Measurements from ENCODE around the gene YBEY. TPM values are rescaled to one million over a fixed set of nuclear protein-coding genes. Genes with fewer than 3 reads are reported as not detected.

Gene YBEY
- total and polyA plus RNA-seq, 2 donors (not counting 3 experiments of a cell fraction or from before 2014, with no cell fraction given): 6.1 to 15.3 TPM

GRCh38 chr21:46256501-46256994 is 29.6 kb upstream of the YBEY start:
- no TSS peak for BruUV-seq (replicated peaks)

More at GRCh38 chr21:46256501-46256994, 29.6 kb upstream of the YBEY start:
- ChIA-PET CTCF (interaction anchor here (1.5 kb wide), 1 partner anchor 29 kb away, joined by 3 read pairs; the partner anchor contains the start of genes MCM3AP and YBEY), POLR2A (no interaction called here)
- TF ChIP-seq MYC (IDR thresholded peaks at IDR 0.05; ENCODE audit: low read depth, low read length) (no peak), POLR2AphosphoS5 (IDR thresholded peaks at IDR 0.05; ENCODE audit: insufficient read depth, low read depth, low read length) (no peak), GATA2 (IDR thresholded peaks at IDR 0.05; ENCODE audit: insufficient read depth, insufficient read length, low read depth, low read length) (no peak), FOS (IDR thresholded peaks at IDR 0.05; ENCODE audit: borderline replicate concordance, insufficient read depth, low read length) (no peak), MAX (IDR thresholded peaks at IDR 0.05; ENCODE audit: insufficient read depth, insufficient read length) (no peak), JUN (IDR thresholded peaks at IDR 0.05; ENCODE audit: borderline replicate concordance, insufficient read depth, insufficient read length, low read depth) (no peak), CTCF (IDR thresholded peaks at IDR 0.05; ENCODE audit: extremely low read depth in 1 of 2, insufficient read depth in 1 of 2, low read depth in 1 of 2, low read length in 2 of 2) (no peak), POLR2A (IDR thresholded peaks at IDR 0.05; ENCODE audit: low read depth, low read length) (no peak), EZH2 (IDR thresholded peaks at IDR 0.05; ENCODE audit: borderline replicate concordance, low read depth, low read length, severe bottlenecking) (no peak)
- Histone ChIP-seq H3K4me3 (replicated peaks in 1 of 3; ENCODE audit: insufficient read depth in 1 of 3, low read depth in 1 of 3, low read length in 3 of 3) (no peak overlapping the region), H3K9me3 (replicated peaks; ENCODE audit: control insufficient read depth, insufficient read depth, low read length) (no peaks in the 10 kb centered on the region), H3K4me1 (ENCODE audit: control insufficient read depth, extremely low read depth, insufficient read depth, low read length) (no peaks in the 10 kb centered on the region), H3K36me3 (ENCODE audit: control insufficient read depth in 2 of 2, extremely low read depth in 1 of 2, insufficient read depth in 2 of 2, low read length in 2 of 2) (peaks cover 21 to 53% of the 10 kb centered on the region in 2 experiments), H3K9ac (replicated peaks; ENCODE audit: extremely low read depth, insufficient read depth, low read length) (no peak overlapping the region), H2AFZ (ENCODE audit: low read depth, low read length) (no peak overlapping the region), H3K27me3 (ENCODE audit: control insufficient read depth in 2 of 2, insufficient read depth in 2 of 2, low read length in 2 of 2) (no peaks in the 10 kb centered on the region), H3K4me2 (ENCODE audit: insufficient read depth, low read length) (no peak overlapping the region), H3K79me2 (ENCODE audit: control insufficient read depth, insufficient read depth, low read length) (no peaks in the 10 kb centered on the region), H3K27ac (ENCODE audit: insufficient read depth, low read depth, low read length) (no peak overlapping the region), H3K9me1 (replicated peaks; ENCODE audit: control insufficient read depth, extremely low read depth, insufficient read depth, low read length) (no peaks in the 10 kb centered on the region), H4K20me1 (replicated peaks; ENCODE audit: control insufficient read depth, extremely low read depth, insufficient read depth, low read length) (no peaks in the 10 kb centered on the region)
- dilution Hi-C loops (cut with MboI; ENCODE audit: extremely low pct_ligation_motif_present, low sequenced_read_pairs): no loop called here
- FAIRE-seq (no peak), DNase-seq (ENCODE audit: low read depth, low spot score) (no peak)
- intact Hi-C loops (cut with micrococcal nuclease): no loop called here
